GM23248 (cell line): ENCODE results near the gene PLCG1.

Experiments used
- EZH2 ChIP-seq: fragments of 200-600 bp; sonication (generic); IDR thresholded peaks from 2 replicates; pipeline ENCODE4 v1.6.1; 2018; ENCODE audit warnings: antibody characterized with exemption, mild to moderate bottlenecking; ENCODE audit not compliant: insufficient read depth, poor library complexity, severe bottlenecking
- EZH2phosphoT487 ChIP-seq: fragments of 200-600 bp; sonication (generic); IDR thresholded peaks from 2 replicates; pipeline ENCODE4 v1.6.1; 2018; ENCODE audit warnings: antibody characterized with exemption, moderate library complexity, mild to moderate bottlenecking, low read depth; ENCODE audit not compliant: insufficient read depth

DNA sequence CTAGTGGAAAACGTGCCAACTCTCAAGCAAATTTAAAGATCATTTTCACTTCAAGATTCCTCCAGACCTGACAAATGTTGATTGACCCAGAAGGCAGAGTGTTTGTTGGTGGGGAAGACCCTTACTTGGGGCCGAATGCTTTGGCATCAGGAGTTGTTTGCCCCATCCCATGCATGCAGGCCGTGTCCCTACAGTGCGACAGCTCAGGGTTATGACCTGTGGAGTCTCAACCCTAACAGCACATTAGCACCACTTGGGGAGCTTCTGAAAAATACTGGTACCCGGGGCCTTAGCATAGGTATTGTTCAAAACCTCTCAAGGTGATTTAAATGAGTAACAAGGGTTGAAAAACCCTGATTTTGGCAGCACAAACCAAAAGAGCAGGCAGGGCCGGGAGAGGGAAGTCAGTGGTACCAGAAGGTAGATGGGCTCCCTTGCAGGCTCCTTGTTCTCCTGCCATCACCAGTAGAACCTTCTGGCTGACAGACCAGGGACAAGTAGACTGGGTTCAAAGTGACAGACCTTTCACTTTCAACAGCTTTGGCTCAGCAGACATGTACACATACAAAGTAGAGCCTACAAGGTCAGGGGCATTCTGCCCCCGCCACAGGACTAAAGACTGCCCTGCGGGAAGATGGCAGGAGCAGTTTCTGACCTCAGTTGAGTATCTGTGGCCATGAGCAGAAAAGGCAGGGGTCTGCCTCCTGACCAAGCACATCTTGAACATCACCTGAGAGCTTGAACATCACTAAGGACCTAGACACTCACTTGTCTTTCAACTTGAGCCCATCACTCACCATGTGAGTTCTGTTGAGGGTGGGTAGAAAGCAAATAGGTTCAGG, 39.6 kb downstream of the PLCG1 start:
- TF ChIP-seq EZH2 (no peak), EZH2phosphoT487 (no peak)
